Kidney epithelial cell (primary cell): ENCODE measurements around the gene DNAJB8. TPM values are rescaled to one million over a fixed set of nuclear protein-coding genes. Genes with fewer than 3 reads are reported as not detected.

ENCODE experiments used
- DNase-seq: peaks from one replicate; pipeline ENCODE4 v3.0.0-alpha.2; 2010; ENCODE audit warnings: low read depth
- H3K27me3 ChIP-seq: 2 replicates; pipeline ENCODE4 v1.6.0; 2011; ENCODE audit warnings: low read length; ENCODE audit not compliant: control insufficient read depth, insufficient read depth
- H3K36me3 ChIP-seq: 2 replicates; pipeline ENCODE4 v1.5.1; 2011; ENCODE audit warnings: low read length; ENCODE audit not compliant: control insufficient read depth, insufficient read depth
- H3K4me3 ChIP-seq: 2 replicates; pipeline ENCODE4 v1.5.1; 2011; ENCODE audit warnings: low read depth, mild to moderate bottlenecking, control low read depth, low read length
- CTCF ChIP-seq: IDR thresholded peaks from 2 replicates; pipeline ENCODE4 v1.5.1; 2011; ENCODE audit warnings: mild to moderate bottlenecking, moderate library complexity, low read length, control low read depth, inconsistent platforms; ENCODE audit not compliant: insufficient read depth, poor library complexity, severe bottlenecking
- total RNA-seq: library from RNA; depleted of rRNA; stranded (reverse); fragments of >200 nt; gene quantifications from 2 replicates; pipeline ENCODE4 v1.2.3, GENCODE V29; 2015

Gene DNAJB8
- total RNA-seq, 1 donor from 2014 or later = not detected

GRCh38 chr3:128470134-128470899 is 3.6 kb upstream of the DNAJB8 start:
- peaks cover 54% of the 10 kb centered on the region for H3K27me3 ChIP-seq
- DNase-seq = no peak
- no peaks in the 10 kb centered on the region for H3K36me3 ChIP-seq
- H3K4me3 ChIP-seq = no peak overlapping the region
- no peak for TF ChIP-seq CTCF

- Histone ChIP-seq H3K27me3 (peaks cover 51% of the 10 kb centered on the region), H3K36me3 (no peaks in the 10 kb centered on the region), H3K4me3 (no peak overlapping the region)
- TF ChIP-seq CTCF = no peak
- no peak for DNase-seq
These were observed 2.9 kb upstream of the DNAJB8 start for GRCh38 chr3:128469556-128469955.

GRCh38 chr3:128468791-128469527 is 2.3 kb upstream of the DNAJB8 start:
- no peak overlapping the region for H3K4me3 ChIP-seq
- no peak for DNase-seq
- H3K27me3 ChIP-seq = peaks cover 48% of the 10 kb centered on the region
- H3K36me3 ChIP-seq = no peaks in the 10 kb centered on the region
- TF ChIP-seq CTCF = no peak

- no peaks in the 10 kb centered on the region for H3K36me3 ChIP-seq
- no peak overlapping the region for H3K4me3 ChIP-seq
- no peak for TF ChIP-seq CTCF
- peaks cover 42% of the 10 kb centered on the region for H3K27me3 ChIP-seq
- DNase-seq = no peak
These were observed 1.6 kb upstream of the DNAJB8 start for GRCh38 chr3:128468285-128468790.

- H3K4me3 ChIP-seq = no peak overlapping the region
- H3K27me3 ChIP-seq = peaks cover 14% of the 10 kb centered on the region
- DNase-seq = no peak
- no peak for TF ChIP-seq CTCF
- no peaks in the 10 kb centered on the region for H3K36me3 ChIP-seq
These were observed 2.0 kb downstream of the DNAJB8 start for GRCh38 chr3:128464702-128465101.
